Myometrial cell (primary cell): ENCODE results near the gene NTS. TPM values are rescaled to one million over a fixed set of nuclear protein-coding genes. Genes with fewer than 3 reads are reported as not detected.

ENCODE experiments used
- total RNA-seq: library from RNA; depleted of rRNA; stranded (reverse); fragments of >200 nt; gene quantifications from 2 replicates; pipeline ENCODE4 v1.2.3, GENCODE V29; 2015

NTS gene
- not detected in 2 replicates for total RNA-seq

GRCh38 chr12:85874031-85874461, at the start of gene NTS:
Gene NTS (plus strand): TSS chr12:85874295. CDS start chr12:85874404, 109 bp downstream.

GRCh38 chr12:85836197-85837090, 37.7 kb upstream of the NTS start, which contains the start of gene RASSF9:
Gene RASSF9 (minus strand): TSS chr12:85836409. CDS start chr12:85836201, 208 bp downstream.

Other genes starting within 250 kb of the NTS start
- gene RASSF9, start 37.9 kb upstream of the NTS start, total RNA-seq, result under 0.01 and 0.18 TPM in 2 replicates